BJ (cell line): ENCODE results near the gene ABCG8. TPM values are rescaled to one million over a fixed set of nuclear protein-coding genes. Genes with fewer than 3 reads are reported as not detected.

ENCODE experiments used
- CTCF ChIA-PET: fragments of 350-600 bp; formaldehyde crosslinking; extraction: SDS; loops from one replicate; lab custom pipeline; 2021; ENCODE audit warnings: antibody characterized with exemption, inconsistent platforms; lab: Yijun Ruan, JAX
- POLR2A ChIA-PET: fragments of 300-600 bp; sonication (Branson Sonifier 250); formaldehyde crosslinking; extraction: SDS; loops from one replicate; lab custom pipeline; 2021; ENCODE audit warnings: antibody characterized with exemption; lab: Charles Lee
- DNase-seq: peaks from one replicate; pipeline ENCODE4 v3.0.0-alpha.2; 2011; ENCODE audit warnings: low read depth
- H3K27me3 ChIP-seq: 2 replicates; pipeline ENCODE4 v1.6.0; 2011; ENCODE audit warnings: low read length; ENCODE audit not compliant: control insufficient read depth, insufficient read depth
- H3K36me3 ChIP-seq: 2 replicates; pipeline ENCODE4 v1.5.1; 2011; ENCODE audit warnings: low read length; ENCODE audit not compliant: control insufficient read depth, insufficient read depth
- H3K4me3 ChIP-seq: 2 replicates; pipeline ENCODE4 v1.5.1; 2011; ENCODE audit warnings: low read depth, mild to moderate bottlenecking, control low read depth, low read length
- polyA plus RNA-seq: library from polyadenylated mRNA; depleted of rRNA; stranded (reverse); fragments of >200 nt; gene quantifications from 2 replicates; pipeline ENCODE4 v1.2.3, GENCODE V29; 2011
- TF ChIP-seq, protein P1 (sequence below): IDR thresholded peaks from 2 replicates; pipeline ENCODE4 v1.5.1; 2011; ENCODE audit warnings: low read depth, mild to moderate bottlenecking, control low read depth, inconsistent platforms, low read length, moderate library complexity; ENCODE audit not compliant: insufficient read depth

ABCG8 gene
- polyA plus RNA-seq, 1 experiment, result not detected

DNA sequence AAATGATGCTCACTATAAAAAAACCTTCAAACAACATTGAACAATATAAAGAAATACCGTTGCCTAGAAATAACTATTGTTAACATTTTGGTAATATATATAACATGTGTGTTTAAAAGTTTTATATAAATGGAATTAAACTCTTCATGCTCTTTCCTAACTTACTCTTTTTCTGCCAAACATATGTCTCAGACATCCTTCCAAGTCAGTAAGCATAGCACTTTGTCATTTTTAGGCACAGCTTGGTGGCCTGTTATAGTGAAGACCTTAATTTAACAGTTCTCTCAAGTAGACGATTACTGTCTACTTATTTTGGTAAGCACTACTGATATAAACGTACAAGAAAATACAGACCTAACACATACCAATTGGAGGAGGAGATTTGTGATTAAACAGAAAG, 24.1 kb upstream of the ABCG8 start:
- Histone ChIP-seq H3K27me3 (no peaks in the 10 kb centered on the region), H3K36me3 (no peaks in the 10 kb centered on the region), H3K4me3 (no peak overlapping the region)
- ChIA-PET CTCF (no interaction called here), POLR2A (no interaction called here)
- DNase-seq, result no peak
- TF ChIP-seq, protein P1, sequence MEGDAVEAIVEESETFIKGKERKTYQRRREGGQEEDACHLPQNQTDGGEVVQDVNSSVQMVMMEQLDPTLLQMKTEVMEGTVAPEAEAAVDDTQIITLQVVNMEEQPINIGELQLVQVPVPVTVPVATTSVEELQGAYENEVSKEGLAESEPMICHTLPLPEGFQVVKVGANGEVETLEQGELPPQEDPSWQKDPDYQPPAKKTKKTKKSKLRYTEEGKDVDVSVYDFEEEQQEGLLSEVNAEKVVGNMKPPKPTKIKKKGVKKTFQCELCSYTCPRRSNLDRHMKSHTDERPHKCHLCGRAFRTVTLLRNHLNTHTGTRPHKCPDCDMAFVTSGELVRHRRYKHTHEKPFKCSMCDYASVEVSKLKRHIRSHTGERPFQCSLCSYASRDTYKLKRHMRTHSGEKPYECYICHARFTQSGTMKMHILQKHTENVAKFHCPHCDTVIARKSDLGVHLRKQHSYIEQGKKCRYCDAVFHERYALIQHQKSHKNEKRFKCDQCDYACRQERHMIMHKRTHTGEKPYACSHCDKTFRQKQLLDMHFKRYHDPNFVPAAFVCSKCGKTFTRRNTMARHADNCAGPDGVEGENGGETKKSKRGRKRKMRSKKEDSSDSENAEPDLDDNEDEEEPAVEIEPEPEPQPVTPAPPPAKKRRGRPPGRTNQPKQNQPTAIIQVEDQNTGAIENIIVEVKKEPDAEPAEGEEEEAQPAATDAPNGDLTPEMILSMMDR, result no peak

DNA sequence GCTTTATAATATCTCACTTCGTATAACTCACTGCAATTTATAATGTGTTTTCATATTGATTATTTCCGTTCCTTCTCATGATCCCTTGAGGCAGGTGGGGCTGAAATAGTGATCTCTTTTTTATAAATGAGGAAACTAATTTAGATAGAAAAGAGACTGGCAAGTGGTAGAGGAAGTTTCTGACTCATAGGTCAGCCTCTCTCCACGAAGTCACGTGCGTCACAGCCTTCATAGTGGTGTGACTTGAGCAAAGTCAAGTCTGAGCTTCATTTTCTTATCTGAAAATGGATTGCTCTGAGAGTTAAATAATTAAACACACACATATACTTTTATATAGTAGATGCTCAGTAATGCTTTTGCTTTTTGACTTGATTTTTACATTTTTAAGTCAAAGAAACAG, 20.0 kb upstream of the ABCG8 start:
- Histone ChIP-seq H3K4me3 (no peak overlapping the region), H3K36me3 (no peaks in the 10 kb centered on the region), H3K27me3 (no peaks in the 10 kb centered on the region; the same call in 1 of the 2 replicates)
- DNase-seq, result no peak
- TF ChIP-seq, protein P1, result no peak
- ChIA-PET CTCF (no interaction called here), POLR2A (no interaction called here)

DNA sequence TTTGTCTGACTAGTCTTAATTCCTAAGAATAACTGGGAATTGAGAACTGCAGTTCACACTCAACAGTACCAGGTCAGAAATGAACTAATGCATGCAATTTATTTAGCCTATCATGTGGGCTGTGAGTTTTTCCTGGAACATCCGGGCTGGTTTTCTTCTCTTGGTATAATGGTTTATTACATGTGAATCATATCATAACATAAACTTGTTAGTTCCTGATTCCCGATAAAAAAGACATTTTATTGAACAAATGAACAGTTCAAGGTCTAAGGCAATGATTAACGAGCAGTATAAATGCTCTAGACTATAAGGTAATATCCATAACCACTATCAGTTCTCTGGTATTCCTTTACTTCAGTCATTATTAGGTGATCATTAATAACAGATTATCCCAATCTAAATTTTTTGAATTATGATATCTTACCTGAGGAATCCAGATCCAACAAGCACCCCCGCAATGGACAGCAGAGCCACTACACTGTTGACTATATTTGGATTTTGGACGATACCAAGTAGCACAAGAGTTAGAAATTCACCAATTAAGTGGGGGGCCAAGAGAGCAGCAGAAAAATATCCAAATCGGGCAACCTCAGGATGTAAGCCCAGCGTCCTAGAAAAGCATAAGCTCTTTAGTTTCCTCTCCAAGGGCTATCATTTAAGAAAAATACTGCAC, 19.1 kb upstream of the ABCG8 start:
- H3K4me3 ChIP-seq, result no peak overlapping the region
- H3K36me3 ChIP-seq, result no peaks in the 10 kb centered on the region
- TF ChIP-seq, protein P1, result no peak
- CTCF ChIA-PET, result no interaction called here
- POLR2A ChIA-PET, result no interaction called here
- no peaks in the 10 kb centered on the region; the same call in 1 of the 2 replicates for H3K27me3 ChIP-seq
- DNase-seq, result no peak

DNA sequence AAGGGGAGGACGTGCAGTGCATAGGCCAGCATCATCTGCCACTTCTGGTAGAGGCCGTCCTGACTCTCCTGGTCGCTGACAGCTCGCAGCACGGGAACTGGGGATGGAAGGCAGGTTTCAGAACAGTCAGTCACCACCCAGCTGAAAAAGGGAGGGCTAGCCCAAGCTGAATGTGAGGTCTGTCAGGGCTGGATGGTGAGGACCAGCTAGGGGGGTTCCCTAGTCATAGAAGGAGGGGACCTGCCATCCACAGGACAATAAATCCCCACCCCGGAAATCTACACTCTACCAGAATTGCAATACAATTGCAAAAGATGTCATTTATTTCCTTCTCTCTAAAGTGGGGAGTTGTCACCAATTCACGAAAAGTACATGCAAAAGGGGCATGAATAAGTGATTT, 15.9 kb upstream of the ABCG8 start:
- POLR2A ChIA-PET, result no interaction called here

DNA sequence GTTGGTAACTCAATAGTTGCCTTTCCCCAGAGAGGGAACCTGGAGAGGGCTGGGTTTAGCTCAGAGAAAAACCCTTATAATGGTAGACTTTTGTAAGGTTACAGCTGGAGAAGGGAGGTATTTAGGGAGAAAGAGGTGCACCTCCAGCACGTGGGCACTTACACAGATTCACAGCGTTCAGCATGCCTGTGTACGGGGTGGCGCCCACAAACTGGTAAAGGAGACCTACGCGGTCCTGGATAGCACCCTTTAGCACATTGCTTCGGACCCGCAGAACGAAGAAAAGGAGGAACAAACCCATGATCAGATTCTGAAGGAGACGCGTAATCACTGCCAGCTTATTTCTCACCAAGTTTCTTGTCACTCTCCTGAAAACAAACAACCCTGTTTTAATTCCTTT, 15.0 kb upstream of the ABCG8 start:
- TF ChIP-seq, protein P1, result no peak
- Histone ChIP-seq H3K4me3 (no peak overlapping the region), H3K36me3 (no peaks in the 10 kb centered on the region), H3K27me3 (no peaks in the 10 kb centered on the region; the same call in 1 of the 2 replicates)
- DNase-seq, result no peak
- POLR2A ChIA-PET, result no interaction called here
- CTCF ChIA-PET, result interaction anchor here (1.0 to 2.3 kb wide), 2 partner anchors 12 to 24 kb away, joined by 3 to 4 read pairs; no protein-coding TSS in a partner anchor

More for the DNA sequence above, 15.9 kb upstream of the ABCG8 start:
- Histone ChIP-seq H3K27me3 (no peaks in the 10 kb centered on the region; the same call in 1 of the 2 replicates), H3K36me3 (no peaks in the 10 kb centered on the region), H3K4me3 (no peak overlapping the region)
- CTCF ChIA-PET, result interaction anchor here (1.0 to 2.3 kb wide), 2 partner anchors 13 to 23 kb away, joined by 3 to 4 read pairs; no protein-coding TSS in a partner anchor
- no peak for DNase-seq
- TF ChIP-seq, protein P1, result no peak
